Hepatic stellate cell (primary cell): ENCODE measurements around the gene ENDOU.

Source experiments
- DNase-seq: peaks from one replicate; pipeline ENCODE4 v3.0.0; 2011; ENCODE audit warnings: low spot score

Gene ENDOU

GRCh38 chr12:47742253-47742825 lies 17.0 kb upstream of the ENDOU start:
- peak; percentile 44 for DNase-seq

GRCh38 chr12:47741340-47741703 lies 16.0 kb upstream of the ENDOU start:
- DNase-seq: no peak

- DNase-seq: no peak
Measured at GRCh38 chr12:47740606-47741339, 15.5 kb upstream of the ENDOU start.

- no peak for DNase-seq
Measured at GRCh38 chr12:47739979-47740378, 14.7 kb upstream of the ENDOU start.

- DNase-seq: no peak
Measured at GRCh38 chr12:47739297-47739696, 14.0 kb upstream of the ENDOU start.

- no peak for DNase-seq
Measured at GRCh38 chr12:47737936-47738594, 12.8 kb upstream of the ENDOU start.

GRCh38 chr12:47736877-47737676 lies 11.8 kb upstream of the ENDOU start:
- DNase-seq: peak; percentile 93

GRCh38 chr12:47736216-47736615 lies 10.9 kb upstream of the ENDOU start:
- DNase-seq: no peak

- no peak for DNase-seq
Measured at GRCh38 chr12:47735649-47736048, 10.4 kb upstream of the ENDOU start.

- no peak for DNase-seq
Measured at GRCh38 chr12:47734725-47735480, 9.6 kb upstream of the ENDOU start.

- no peak for DNase-seq
Measured at GRCh38 chr12:47733142-47733541, 7.9 kb upstream of the ENDOU start.

- no peak for DNase-seq
Measured at GRCh38 chr12:47732504-47732903, 7.2 kb upstream of the ENDOU start.

GRCh38 chr12:47731723-47732122 lies 6.4 kb upstream of the ENDOU start:
- no peak for DNase-seq

- DNase-seq: no peak
Measured at GRCh38 chr12:47730341-47730744, 5.1 kb upstream of the ENDOU start.

GRCh38 chr12:47729233-47729632 lies 3.9 kb upstream of the ENDOU start:
- DNase-seq: no peak

- peak; percentile 84 for DNase-seq
Measured at GRCh38 chr12:47725893-47726292, 603 bp upstream of the ENDOU start.

GRCh38 chr12:47722941-47723631 lies 2.2 kb downstream of the ENDOU start:
- no peak for DNase-seq

GRCh38 chr12:47722136-47722834 lies 3.0 kb downstream of the ENDOU start:
- no peak for DNase-seq

GRCh38 chr12:47721431-47721973 lies 3.8 kb downstream of the ENDOU start:
- no peak for DNase-seq

- DNase-seq: no peak
Measured at GRCh38 chr12:47718531-47718930, 6.8 kb downstream of the ENDOU start.
